Ramos (cell line): Measurements from ENCODE around the gene TENT4A.

Experiments
- in situ Hi-C: fragments of 300-500 bp; cut with MboI; formaldehyde crosslinking; loops from one replicate; pipeline ENCODE4 v1.14.3; 2022; ENCODE audit warnings: low sequenced_read_pairs; ENCODE audit not compliant: unreplicated experiment

Gene TENT4A

GRCh38 chr5:6699357-6699756, 13.9 kb upstream of the TENT4A start:
- in situ Hi-C loops, result no loop called here

GRCh38 chr5:6700074-6700684, 13.1 kb upstream of the TENT4A start:
- in situ Hi-C loops, result no loop called here

DNA sequence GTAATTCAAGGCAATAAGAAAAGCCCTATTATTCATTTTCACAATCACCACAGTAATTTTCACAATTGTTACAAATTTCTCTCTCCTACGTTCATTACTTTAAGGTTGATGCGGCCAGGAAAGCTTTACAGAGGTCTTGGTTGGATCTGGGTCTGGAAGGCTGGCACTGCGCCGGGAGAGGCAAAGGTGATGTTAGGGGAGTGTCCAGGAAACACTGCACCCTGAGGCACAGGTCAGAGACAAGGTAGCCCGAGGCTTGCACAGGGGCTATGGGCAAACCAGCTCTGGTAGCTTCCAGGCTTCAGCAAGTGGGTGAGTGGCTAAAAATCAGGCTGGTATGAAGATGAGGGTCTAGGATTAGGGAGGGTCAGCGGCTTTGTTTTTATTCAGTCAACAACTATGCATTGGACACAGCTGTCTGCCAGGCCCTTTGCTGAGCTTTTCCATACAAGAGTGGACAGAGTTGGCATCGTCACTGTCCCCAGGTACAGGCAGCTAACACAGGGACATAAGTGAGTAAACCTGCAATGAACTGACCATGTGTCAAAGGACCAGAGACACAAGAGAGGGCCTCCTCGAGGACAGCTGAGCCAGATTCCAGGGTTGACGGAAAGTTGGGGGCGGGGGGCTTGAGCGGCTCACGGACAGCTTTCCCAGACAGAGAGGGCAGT, 12.4 kb upstream of the TENT4A start:
- in situ Hi-C loops, result no loop called here

GRCh38 chr5:6701491-6701890, 11.7 kb upstream of the TENT4A start:
- in situ Hi-C loops, result no loop called here

- in situ Hi-C loops, result no loop called here
Measured at GRCh38 chr5:6702633-6703032, 10.6 kb upstream of the TENT4A start.

DNA sequence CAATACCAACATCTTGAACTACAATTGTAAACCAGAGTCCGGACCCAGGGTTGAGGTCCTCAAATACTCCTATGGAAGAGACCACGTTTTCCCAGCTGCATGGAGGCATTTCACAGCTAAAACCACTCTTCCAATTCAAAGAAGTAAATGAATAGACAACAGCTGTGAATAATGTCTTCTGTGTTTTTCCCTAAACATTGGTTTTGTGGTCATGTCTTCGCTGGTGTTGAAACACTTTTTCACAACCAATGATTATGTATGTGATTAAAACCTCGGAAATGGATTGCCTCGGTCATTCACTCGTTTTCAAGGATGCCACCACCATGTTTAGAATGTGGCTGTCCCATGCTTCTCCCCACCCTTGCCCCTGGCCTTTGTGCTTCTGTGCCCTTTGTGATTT, 9.4 kb upstream of the TENT4A start:
- in situ Hi-C loops, result no loop called here

DNA sequence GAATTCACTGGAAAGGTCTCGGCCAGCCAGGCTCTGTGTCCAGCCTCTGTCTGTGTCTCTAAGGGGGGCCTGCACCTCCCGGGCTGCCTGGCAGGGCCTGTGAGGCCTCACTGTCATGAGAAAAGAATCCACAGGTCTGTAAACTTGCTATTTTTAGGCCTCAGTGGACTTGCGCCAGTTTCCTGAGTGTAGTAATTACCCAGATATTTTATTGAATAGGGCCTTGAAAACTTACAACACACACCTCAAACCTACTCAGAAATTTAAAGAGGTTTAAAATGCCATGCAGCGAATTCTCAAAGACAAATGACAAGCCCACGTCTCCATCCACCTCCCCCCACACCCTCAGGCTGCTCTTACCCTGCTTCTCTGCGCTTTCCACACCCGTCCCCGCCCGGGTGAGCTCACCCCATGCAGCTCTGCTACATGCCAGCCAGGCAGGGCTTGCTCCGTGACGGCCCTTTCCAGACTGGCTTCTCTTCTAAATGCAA, 8.8 kb upstream of the TENT4A start:
- in situ Hi-C loops, result no loop called here

GRCh38 chr5:6705088-6705487, 8.1 kb upstream of the TENT4A start:
- in situ Hi-C loops, result no loop called here

DNA sequence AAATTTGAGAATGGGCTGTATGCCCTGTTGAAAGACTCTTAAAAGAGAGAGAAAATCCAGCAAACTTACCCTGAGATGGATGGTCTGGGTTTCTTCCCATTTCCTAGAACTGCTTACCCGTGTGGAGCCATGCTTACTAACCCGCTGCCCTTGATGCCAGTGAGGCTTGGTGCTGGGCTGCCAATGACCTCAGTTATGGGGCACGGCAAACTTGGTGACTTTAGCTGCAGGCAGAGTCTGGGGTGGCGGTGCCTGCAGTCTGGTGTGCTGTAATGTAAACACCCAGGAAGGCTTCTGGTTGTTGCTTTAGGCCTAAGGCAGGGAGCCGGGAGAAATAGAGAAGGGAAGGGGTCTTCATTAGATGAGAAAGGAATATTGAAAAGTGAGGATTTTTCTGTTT, 7.3 kb upstream of the TENT4A start:
- in situ Hi-C loops, result no loop called here

- in situ Hi-C loops, result no loop called here
Measured at GRCh38 chr5:6707852-6708251, 5.4 kb upstream of the TENT4A start.

GRCh38 chr5:6708814-6709213, 4.4 kb upstream of the TENT4A start:
- in situ Hi-C loops, result no loop called here

DNA sequence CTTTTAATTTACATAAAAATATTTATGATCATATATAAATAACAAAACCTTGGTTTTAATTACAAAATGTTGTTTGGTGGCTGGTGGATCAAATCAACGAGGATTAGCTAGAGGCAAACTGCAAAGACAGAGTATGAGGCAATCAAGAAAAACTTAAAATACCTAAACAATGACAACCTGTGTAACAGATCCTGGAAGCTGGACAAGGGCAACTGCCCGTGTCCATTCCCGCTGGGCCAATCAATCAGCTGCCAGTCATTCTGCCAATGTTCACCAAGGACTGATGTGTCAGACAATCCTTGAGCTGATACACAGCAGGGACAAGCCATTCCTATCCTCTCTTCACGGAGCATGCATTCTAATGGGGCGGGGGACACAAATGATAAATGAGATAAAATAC, 3.2 kb upstream of the TENT4A start:
- in situ Hi-C loops, result no loop called here

DNA sequence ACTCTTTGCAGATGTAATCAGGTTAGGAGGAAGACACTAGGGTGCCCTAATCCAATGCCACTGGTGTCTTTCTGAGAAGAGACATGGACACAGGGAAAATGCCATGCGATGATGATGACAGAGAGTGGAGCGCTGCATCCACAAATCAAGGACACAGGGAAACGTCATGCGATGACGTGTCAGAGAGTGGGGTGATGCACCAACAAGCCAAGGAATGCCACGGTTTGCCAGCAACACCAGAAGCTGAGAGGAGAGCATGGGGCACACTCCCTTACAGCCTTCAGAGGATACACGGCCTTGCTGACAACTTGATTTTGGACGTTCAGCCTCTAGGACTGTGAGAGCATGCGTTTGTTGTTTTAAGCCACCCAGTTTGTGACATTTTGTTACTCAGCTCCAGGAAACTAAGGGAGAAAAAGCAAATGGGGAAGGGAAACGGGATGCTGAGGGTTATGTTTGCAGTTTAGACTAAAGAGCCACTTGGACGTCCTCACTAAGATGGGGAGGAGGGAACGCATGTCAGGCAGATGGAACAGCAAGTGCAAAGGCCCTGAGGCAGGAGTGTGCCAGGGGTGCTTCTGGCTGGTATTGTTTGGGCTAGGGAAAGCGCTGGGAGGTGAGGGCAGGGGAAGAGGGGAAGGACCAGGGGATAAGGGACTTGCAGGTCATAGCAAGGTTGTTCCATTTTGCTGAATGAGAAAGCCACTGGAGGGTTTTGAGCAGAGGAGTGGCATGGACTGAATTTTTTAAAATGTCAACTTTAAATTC, 2.5 kb upstream of the TENT4A start:
- in situ Hi-C loops, result no loop called here

DNA sequence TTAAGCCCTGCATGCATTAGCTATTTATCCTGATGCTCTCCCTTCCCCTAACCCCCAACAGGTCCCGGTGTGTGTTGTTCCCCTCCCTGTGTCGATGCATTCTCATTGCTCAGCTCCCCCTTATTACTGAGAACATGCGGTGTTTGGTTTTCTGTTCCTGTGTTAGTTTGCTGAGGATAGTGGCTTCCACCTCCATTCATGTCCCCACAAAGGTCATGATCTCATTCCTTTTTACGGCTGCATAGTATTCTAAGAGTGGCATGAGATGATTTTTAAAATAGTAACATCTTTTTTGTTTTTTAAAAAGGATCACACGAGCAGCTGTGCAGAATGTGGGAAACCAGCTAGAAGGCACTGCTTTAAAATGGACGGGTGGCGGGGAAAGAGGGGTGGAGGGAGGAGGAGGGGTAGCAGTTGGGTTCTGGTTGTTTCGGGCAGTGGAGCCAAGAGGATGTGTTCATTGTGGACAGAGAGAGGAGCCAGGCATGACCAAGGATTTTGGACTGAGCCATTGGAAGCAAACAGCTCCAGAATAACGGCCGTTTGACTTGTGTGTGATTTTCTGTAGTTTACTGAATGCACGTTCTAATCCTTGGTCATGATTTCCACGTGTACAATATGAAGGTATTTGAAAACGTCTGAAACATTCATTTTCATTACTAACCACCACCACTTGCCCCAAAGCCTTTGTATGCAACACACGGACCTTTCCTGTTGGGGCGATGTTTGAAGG, 1.7 kb upstream of the TENT4A start:
- in situ Hi-C loops, result no loop called here

DNA sequence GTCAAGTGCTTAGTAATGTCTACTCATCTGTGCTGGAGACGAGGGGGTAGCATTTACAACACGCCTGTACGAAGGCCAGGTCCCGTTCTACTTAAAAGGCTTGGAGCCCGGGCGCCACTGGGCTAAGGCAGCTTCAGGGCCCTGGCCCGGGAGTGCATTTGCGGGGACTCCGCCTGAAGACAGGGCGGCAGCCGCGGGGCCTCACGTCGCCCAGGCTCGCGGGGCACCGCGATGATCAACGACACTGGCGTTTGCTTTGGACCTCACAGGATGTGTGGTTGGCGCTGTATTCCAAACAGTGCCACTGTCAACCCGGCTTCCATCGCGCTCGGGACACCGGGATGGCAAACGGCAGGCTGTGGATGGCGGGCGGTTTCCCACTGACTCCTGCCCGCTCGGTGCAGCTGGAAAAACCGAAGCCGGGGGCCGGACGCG, 1.1 kb upstream of the TENT4A start:
- in situ Hi-C loops, result no loop called here

GRCh38 chr5:6712577-6713273, 507 bp upstream of the TENT4A start:
- in situ Hi-C loops, result no loop called here

- in situ Hi-C loops, result no loop called here
Measured at GRCh38 chr5:6714226-6715041, 1.2 kb downstream of the TENT4A start.

- in situ Hi-C loops, result no loop called here
Measured at GRCh38 chr5:6715271-6715670, 2.0 kb downstream of the TENT4A start.
